ENCODE measurements around the gene GAGE13. TPM values are rescaled to one million over a fixed set of nuclear protein-coding genes. Genes with fewer than 3 reads are reported as not detected.
"Not testable (repeated sequence)": the region's sequence is repeated elsewhere in the genome, so short reads cannot be mapped to it uniquely, and the experiment has no call there.

GAGE13 gene
- total and polyA plus RNA-seq, 2 of the 4 experiments (the other 2 are of a cell fraction): not detected

DNA sequence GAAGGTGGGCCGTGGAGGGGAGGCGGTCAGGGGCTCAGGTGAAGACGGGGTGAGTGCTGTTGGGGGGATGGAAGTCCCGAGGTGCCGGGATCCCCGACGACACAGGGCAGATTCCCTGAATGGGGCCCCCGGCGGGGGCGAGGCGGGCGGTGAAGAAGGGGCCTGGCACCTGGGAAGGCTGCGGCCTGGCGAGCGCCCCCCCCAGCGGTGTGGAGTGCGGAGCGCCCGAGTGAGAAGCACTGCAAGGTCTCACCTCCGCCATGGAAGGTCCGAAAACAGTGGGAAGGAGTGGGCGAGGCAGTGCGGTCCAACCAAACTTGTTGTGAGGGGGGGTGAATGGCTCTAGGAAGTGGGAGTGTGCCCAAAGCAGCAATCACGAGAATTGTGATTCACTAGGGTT is 10.1 kb downstream of the GAGE13 start:
- H3K14ac ChIP-seq (replicated peaks; ENCODE audit: low read depth, low read length); H2BK20ac ChIP-seq (ENCODE audit: low read depth, low read length); DNase-seq; in situ Hi-C loops (cut with MboI; ENCODE audit: low sequenced_read_pairs); CTCF ChIA-PET; H2BK120ac ChIP-seq (ENCODE audit: low read depth, low read length); H3K4me3 ChIP-seq (ENCODE audit: insufficient read depth, low read depth, low read length); H2AFZ ChIP-seq (replicated peaks; ENCODE audit: low read length, poor library complexity); H3K4me1 ChIP-seq (ENCODE audit: control insufficient read depth, insufficient read depth, low read length); H3K18ac ChIP-seq (ENCODE audit: low read depth, low read length); BruUV-seq (replicated peaks); H4K91ac ChIP-seq (ENCODE audit: insufficient read depth, low read depth, low read length); H2AK5ac ChIP-seq (ENCODE audit: low read depth, low read length); H3K36me3 ChIP-seq (ENCODE audit: control insufficient read depth, insufficient read depth, low read length); H3K23ac ChIP-seq (ENCODE audit: low read depth, low read length); H4K8ac ChIP-seq (ENCODE audit: low read depth in 2 of 2, low read length in 2 of 2); H2AK9ac ChIP-seq (replicated peaks; ENCODE audit: low read depth, low read length, poor library complexity); dilution Hi-C loops (cut with HindIII; ENCODE audit: low sequenced_read_pairs, unreplicated experiment); H2BK5ac ChIP-seq (ENCODE audit: low read depth, low read length, poor library complexity, severe bottlenecking); H3K9me1 ChIP-seq (ENCODE audit: insufficient read depth, low read length); POLR2A ChIA-PET (ENCODE audit: unreplicated experiment); intact Hi-C loops (cut with micrococcal nuclease); H3K9ac ChIP-seq (ENCODE audit: low read depth, low read length); H2BK15ac ChIP-seq (ENCODE audit: low read depth, low read length); ATAC-seq (ENCODE audit: low read depth); H3K27me3 ChIP-seq (ENCODE audit: control insufficient read depth, insufficient read depth, low read length); H3K9me3 ChIP-seq (ENCODE audit: control insufficient read depth, insufficient read depth, low read length); H3K4me2 ChIP-seq (ENCODE audit: low read depth, low read length); H4K5ac ChIP-seq (ENCODE audit: low read depth, low read length); H3K79me1 ChIP-seq (ENCODE audit: low read depth in 1 of 2, low read length in 2 of 2); H3K27ac ChIP-seq (ENCODE audit: insufficient read depth, low read length); H4K20me1 ChIP-seq (ENCODE audit: insufficient read depth, low read length); H3K4ac ChIP-seq (ENCODE audit: low read depth, low read length); H3K56ac ChIP-seq (ENCODE audit: extremely low read depth, insufficient read depth, low read length): not testable (repeated sequence)
- WGBS, 2 experiments (ENCODE audit: extremely low coverage in 2 of 2, insufficient read length in 1 of 2): 93% methylated on average over 3 of the region's 24 CpGs; no CpG with 5 or more reads in 1 of the 2 experiments

DNA sequence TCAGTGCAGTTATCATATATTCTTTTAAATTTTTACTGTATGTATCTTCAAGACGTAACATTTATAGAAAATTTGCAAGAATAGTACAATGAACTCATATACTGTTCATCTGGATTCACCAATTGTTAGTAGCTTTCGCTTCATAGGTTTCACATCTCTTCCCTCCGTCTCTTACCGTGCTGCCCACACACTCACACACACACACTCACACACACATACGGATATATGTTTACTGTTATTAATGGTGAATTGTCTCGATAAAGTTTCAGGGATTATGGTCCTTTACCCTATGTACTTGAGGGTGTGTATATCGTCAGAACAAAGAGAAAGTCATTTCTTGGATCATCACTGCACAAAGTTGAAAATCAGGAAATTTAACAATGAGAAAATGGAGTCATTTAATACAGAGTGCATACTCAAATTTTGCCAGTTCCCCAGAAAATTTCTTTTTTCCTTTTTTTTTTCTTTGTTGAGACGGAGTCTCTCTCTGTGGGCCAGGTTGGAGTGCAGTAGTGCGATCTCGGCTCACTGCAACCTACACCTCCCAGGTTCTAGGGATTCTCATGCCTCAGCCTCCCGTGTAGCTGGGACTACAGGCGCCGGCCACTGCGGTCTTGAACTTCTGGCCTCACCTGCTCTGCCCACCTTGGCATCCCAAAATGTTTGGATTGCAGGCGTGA is 13.3 kb downstream of the GAGE13 start:
- H4K91ac ChIP-seq (ENCODE audit: insufficient read depth, low read depth, low read length); H4K5ac ChIP-seq (ENCODE audit: low read depth, low read length); H3K9me1 ChIP-seq (ENCODE audit: insufficient read depth, low read length); H4K20me1 ChIP-seq (ENCODE audit: insufficient read depth, low read length); H3K4ac ChIP-seq (ENCODE audit: low read depth, low read length); H3K56ac ChIP-seq (ENCODE audit: extremely low read depth, insufficient read depth, low read length); H3K9ac ChIP-seq (ENCODE audit: low read depth, low read length); H4K8ac ChIP-seq (ENCODE audit: low read depth in 2 of 2, low read length in 2 of 2); in situ Hi-C loops (cut with MboI; ENCODE audit: low sequenced_read_pairs); H2BK5ac ChIP-seq (ENCODE audit: low read depth, low read length, poor library complexity, severe bottlenecking); H2AK5ac ChIP-seq (ENCODE audit: low read depth, low read length); H2BK120ac ChIP-seq (ENCODE audit: low read depth, low read length); H3K4me2 ChIP-seq (ENCODE audit: low read depth, low read length); H3K27ac ChIP-seq (ENCODE audit: insufficient read depth, low read length); H2BK15ac ChIP-seq (ENCODE audit: low read depth, low read length); H2BK20ac ChIP-seq (ENCODE audit: low read depth, low read length); H3K27me3 ChIP-seq (ENCODE audit: control insufficient read depth, insufficient read depth, low read length); BruUV-seq (replicated peaks); H3K79me1 ChIP-seq (ENCODE audit: low read depth in 1 of 2, low read length in 2 of 2); H3K18ac ChIP-seq (ENCODE audit: low read depth, low read length); intact Hi-C loops (cut with micrococcal nuclease); H3K4me3 ChIP-seq (ENCODE audit: insufficient read depth, low read depth, low read length); H3K9me3 ChIP-seq (ENCODE audit: control insufficient read depth, insufficient read depth, low read length); H3K14ac ChIP-seq (replicated peaks; ENCODE audit: low read depth, low read length); H3K23ac ChIP-seq (ENCODE audit: low read depth, low read length); DNase-seq; H3K36me3 ChIP-seq (ENCODE audit: control insufficient read depth, insufficient read depth, low read length); H2AFZ ChIP-seq (replicated peaks; ENCODE audit: low read length, poor library complexity); POLR2A ChIA-PET (ENCODE audit: unreplicated experiment); ATAC-seq (ENCODE audit: low read depth); dilution Hi-C loops (cut with HindIII; ENCODE audit: low sequenced_read_pairs, unreplicated experiment); H3K4me1 ChIP-seq (ENCODE audit: control insufficient read depth, insufficient read depth, low read length); CTCF ChIA-PET; H2AK9ac ChIP-seq (replicated peaks; ENCODE audit: low read depth, low read length, poor library complexity): not testable (repeated sequence)
- no CpG with 5 or more reads among the region's 15 CpGs for WGBS, 2 experiments (ENCODE audit: extremely low coverage in 2 of 2, insufficient read length in 1 of 2)
